ENCODE data around the gene PCGF1.
"Not testable (repeated sequence)": the region's sequence is repeated elsewhere in the genome, so short reads cannot be mapped to it uniquely, and the experiment has no call there.

PCGF1 gene

DNA sequence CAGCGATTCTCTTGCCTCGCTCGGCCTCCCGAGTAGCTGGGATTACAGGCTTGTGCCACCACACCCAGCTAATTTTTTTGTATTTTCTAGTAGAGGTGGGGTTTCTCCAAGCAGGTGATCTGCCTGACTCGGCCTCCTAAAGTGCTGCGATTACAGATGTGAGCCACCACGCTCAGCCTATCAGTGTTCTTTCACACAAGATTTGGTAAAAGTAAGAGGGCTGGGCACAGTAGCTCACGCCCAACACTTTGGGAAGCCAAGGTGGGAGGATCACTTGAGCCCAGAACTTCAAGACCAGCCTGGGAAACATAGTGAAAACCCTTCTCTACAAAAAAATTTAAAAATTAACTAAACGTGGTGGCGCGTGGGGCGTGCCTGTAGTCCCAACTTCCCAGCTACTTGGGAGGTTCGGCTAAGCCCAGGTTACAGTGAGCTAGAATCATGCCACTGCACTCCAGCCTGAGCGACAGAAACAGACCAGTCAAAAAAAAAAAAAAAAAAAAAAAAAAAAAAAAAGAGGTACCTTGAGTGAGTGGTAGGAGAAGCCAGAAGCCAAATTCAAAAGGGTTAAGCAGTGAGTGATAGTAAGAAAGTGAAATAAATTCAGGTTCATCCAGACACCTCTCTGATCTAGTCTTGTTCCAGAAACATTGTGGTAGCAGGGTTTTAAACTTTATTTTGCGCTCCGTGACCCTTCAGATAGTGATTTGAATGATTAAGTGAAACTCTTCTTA is 36.0 kb downstream of the PCGF1 start:
- DNase-seq = peak in 1 of 4 experiments; percentile 6

DNA sequence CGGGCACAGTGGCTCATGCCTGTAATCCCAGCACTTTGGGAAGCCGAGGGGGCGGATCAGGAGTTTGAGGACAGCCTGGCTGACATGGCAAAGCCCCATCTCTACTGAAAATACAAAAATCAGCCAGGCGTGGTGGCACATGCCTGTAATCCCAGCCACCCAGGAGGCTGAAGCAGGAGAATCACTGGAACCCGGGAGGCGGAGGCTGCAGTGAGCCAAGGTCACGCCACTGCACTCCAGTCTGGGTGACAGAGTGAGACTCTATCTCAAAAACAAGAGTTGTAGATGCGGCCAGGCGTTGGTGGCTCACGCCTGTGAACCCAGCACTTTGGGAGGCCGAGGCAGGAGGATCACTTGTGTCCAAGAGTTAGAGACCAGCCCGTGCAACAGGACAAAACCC is 36.8 kb downstream of the PCGF1 start:
- DNase-seq = not testable (repeated sequence)

DNA sequence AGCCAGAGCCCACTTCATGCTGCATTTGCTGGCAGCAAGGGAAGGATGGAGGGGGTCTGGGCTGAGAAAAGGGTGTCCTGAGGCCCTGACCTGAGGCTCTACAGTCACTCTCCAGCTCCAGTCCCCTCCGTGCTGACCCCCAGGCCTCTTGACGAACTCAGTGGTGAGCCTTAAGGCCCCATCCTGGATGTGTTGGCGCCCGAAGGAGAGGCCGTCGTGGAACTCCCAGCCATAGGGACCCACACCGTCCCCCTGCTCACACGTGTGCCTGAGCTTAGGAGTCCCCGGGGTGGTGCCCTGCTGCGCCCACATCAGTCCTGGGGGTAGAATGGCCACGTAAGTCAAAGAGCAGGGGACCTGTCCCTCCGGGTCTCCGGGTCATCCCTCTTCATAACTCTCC is 43.1 kb downstream of the PCGF1 start:
- DNase-seq = no peak

DNA sequence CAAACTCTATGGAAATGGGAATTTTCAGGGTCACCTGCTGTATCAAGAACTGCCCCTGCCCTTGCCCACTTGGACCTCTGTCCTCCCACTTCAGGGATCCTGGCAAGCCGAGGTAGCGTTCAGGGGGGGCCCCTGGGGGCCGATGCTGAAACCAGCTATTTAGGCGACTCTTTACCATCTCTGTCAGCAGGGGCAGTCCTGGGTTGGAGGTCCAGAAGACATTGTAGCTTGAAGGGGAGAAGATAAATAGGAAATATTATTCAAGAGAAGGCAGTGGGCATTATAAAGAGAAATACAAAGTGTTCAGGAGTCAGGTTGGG is 44.7 kb downstream of the PCGF1 start:
- no peak for DNase-seq

DNA sequence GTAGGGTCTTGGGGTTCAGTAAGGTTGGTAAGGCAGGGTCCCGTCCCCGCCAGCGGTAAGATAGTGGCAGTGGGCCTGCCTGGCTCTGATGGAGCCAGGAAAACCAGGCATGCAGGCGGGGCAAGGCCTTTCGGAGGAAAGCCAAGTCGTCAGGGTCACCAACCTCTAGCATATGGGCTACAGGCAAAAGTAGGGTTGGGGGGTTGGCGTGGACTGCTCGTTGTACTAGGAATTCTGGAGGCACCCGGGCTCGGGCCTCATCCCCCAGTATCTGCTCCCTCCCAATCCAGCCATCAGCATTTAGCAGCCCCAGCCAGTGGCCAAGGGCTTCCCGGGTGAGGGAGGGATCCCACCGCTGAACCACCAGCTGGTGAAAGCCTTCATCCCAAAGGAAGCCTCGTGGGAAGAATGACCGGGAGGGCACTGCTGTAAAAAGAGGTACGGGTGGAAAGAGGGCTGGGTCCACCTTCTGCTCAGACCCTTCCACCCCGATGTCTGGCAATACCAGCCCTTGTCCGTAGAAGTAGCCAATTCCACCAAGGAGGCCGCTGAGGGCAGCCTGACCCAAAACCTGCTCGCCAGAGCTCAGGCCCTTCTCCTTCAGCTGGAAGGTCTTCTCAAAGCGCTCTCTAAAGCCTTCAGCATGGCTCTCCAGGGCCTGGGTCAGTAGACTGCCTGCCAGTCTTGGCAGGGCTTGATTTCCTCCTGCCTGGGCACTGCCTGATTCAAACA is 45.3 kb downstream of the PCGF1 start:
- no peak for DNase-seq

DNA sequence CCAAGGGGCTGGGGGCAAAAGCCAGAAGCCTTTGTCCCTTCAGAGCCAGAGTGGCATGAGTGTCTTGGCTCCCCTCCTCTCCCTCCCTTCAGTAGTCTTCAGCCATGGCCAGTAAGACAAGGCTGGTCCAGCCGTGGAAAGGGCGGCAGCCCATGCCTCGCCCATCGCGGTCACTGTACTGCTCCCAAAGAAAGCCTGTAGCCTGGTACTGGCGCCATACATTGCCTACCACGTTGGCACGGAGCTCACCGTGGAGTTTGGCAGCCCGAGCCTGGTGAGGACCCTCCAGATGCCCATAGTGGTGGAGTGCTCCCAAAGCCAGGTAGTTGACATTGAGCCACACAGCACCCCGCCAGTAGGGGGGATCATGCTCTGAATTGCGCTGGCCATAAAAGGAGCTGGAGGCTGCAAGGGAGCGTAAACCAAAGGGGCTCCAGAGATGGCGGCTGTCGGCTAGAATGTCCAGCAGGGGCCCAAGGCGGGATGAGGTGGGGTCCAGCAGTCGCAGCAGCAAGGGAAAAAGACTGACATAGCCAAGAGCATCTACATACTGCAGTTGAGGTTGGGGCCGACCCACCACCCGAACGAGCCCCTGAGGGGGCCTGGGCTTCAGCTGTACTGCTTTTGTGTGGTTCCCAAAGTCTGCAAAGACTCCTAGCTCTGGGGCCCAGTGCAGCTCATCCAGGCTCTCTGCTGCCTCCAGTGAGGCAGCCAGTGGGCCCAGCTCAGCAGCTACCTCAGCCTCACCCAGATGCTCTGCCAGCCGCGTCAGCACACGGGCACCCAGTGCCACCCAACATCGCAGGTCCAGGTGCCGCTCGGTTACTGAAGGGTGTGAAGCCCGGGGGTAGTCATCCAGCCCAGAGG is 46.1 kb downstream of the PCGF1 start:
- DNase-seq = no peak

DNA sequence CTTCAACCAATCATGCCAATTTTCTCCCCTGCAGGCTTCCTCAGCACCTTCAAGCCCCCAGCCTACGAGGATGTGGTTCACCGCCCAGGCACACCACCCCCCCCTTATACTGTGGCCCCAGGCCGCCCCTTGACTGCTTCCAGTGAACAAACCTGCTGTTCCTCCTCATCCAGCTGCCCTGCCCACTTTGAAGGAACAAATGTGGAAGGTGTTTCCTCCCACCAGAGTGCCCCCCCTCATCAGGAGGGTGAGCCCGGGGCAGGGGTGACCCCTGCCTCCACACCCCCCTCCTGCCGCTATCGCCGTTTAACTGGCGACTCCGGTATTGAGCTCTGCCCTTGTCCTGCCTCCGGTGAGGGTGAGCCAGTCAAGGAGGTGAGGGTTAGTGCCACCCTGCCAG is 47.3 kb downstream of the PCGF1 start:
- DNase-seq = not testable (repeated sequence)

DNA sequence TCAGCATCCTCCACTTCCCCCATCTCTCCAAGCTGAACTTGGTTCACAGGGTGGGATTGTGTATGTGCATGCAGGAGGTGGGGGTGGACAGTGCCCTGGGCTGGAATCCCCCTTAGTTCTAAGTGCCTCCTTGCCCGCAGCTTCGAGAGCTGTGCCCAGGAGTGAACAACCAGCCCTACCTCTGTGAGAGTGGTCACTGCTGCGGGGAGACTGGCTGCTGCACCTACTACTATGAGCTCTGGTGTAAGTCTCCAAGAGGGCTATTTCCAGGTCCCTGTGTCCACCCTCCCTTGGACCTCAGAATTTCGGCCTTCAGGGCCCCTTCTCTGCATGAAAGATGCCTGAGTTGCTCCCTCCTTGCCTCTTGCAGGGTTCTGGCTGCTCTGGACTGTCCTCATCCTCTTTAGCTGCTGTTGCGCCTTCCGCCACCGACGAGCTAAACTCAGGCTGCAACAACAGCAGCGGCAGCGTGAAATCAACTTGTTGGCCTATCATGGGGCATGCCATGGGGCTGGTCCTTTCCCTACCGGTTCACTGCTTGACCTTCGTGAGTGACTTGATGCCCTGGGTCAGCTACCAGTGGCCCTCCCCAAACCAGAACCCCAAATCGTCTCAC is 47.9 kb downstream of the PCGF1 start:
- not testable (repeated sequence) for DNase-seq

DNA sequence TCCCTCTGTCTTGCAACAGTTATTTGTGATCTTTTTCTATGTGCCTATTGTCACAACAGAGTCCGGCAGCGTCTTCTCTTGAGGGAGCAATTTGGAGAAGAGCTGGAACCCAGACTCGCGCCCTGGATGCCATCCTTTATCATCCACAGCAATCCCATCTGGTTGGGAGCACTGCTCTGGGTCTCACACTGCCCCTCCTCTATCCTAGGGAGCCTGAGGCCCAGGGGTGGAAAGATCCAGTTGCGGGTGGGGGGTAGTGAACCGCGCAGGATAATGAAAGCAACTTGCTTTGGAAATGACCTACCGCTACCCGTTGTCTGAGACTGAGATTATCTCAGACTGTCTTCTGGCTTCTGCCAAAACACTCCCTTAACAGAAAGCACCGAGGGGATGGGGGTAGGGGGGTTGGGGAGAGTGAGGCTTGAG is 48.5 kb downstream of the PCGF1 start:
- DNase-seq = no peak

DNA sequence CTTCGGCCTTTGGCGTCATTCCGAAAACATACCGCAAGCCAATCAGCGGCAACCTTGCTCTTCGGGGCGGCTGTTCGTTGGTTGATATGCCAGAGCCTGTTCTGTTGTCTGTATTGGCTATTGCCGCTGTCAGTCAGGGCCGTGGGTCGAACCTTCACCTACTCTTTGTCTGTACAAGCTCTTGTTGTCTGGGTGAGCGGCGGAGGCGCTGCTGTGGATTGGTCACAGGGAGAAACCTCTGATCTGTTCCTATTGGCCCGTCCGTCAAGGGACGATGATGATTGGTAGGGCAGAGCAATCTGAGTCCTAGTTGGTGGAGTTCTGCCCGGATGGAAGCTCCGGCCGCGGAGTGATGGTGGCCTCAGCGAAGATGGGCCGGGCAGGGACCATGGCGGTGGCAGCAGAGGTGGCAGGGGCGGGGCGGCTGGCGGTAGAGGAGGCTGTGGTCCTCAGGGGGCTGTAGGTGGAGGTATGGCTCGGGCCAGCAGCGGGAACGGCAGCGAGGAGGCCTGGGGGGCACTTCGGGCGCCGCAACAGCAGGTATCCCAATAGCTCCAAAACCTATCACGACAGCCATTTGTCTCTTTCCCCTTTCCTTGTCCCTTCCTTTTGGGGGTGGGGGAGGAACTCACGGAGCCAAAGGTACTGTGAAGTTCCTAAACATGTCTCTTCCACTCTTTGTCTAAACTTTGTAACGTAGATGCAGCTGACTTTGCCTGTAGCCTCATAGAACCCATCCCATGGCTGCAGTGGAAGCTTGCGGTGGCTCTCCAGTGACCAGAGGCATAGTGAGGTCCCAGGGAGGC is 49.2 kb downstream of the PCGF1 start, which contains the start of gene WBP1:
WBP1 (plus strand) TSS at position 307 of the 806 bp plus-strand sequence; CDS start at position 472, 165 bp downstream.
- DNase-seq = peak; percentile 99 to 100 (median 100)

DNA sequence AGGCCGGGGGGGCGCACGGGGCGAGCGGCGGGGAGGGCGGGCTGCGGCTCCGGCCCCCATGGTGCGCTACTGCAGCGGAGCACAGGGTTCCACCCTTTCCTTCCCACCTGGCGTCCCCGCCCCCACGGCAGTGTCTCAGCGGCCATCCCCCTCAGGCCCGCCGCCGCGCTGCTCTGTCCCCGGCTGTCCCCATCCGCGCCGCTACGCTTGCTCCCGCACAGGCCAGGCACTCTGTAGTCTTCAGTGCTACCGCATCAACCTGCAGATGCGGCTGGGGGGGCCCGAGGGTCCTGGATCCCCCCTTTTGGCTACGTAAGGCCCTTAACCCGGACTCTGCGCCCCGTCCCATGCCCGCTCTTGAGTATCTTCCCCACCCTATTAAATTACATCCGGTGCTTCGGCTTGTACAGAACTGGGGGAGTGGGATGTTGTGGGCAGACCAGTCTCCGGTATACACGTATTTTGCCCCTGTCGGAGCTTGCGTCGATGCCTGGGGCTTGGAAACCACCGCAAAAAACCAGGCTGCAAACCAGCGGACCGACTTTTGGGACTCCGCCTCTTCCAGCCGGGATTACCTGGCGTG is 49.9 kb downstream of the PCGF1 start:
- DNase-seq = peak in 2 of 4 experiments; percentile 36 to 62

DNA sequence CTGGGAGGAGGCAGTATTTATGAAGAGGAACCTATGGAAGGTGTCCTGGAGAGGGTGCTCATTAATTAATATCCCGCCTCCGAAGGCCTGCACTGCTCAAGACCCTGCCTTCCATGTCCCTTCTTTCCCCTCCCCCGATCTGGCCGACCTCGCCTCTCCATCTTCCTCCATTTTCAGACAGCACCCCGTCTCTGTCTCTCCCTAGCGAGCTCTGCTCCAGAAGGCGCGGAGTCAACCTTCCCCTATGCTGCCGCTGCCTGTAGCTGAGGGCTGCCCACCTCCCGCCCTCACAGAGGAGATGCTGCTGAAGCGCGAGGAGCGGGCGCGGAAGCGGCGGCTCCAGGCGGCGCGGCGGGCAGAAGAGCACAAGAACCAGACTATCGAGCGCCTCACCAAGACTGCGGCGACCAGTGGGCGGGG is 50.4 kb downstream of the PCGF1 start:
- peak in 1 of 4 experiments; percentile 43 for DNase-seq

Data from suppressor macrophage (primary cell).